Chondrocyte (in vitro differentiated cells): ENCODE results near the gene CUTA. TPM values are rescaled to one million over a fixed set of nuclear protein-coding genes. Genes with fewer than 3 reads are reported as not detected.

ENCODE experiments used
- DNase-seq: peaks from one replicate; pipeline ENCODE4 v3.0.0; 2021; ENCODE audit warnings: mixed read lengths, low spot score
- H3K27ac Mint-ChIP-seq: one replicate; pipeline ENCODE4 v1.8.0; 2021; ENCODE audit warnings: mild to moderate bottlenecking, moderate library complexity, mixed read lengths; ENCODE audit not compliant: unreplicated experiment
- H3K27me3 Mint-ChIP-seq: 2 replicates; pipeline ENCODE4 v1.8.0; 2021; ENCODE audit warnings: low read depth, mixed read lengths
- H3K36me3 Mint-ChIP-seq: 2 replicates; pipeline ENCODE4 v1.8.0; 2021; ENCODE audit warnings: low read depth, mixed read lengths
- H3K4me1 Mint-ChIP-seq: 2 replicates; pipeline ENCODE4 v1.8.0; 2021; ENCODE audit warnings: low read depth, mild to moderate bottlenecking, mixed read lengths
- H3K4me3 Mint-ChIP-seq: one replicate; pipeline ENCODE4 v1.8.0; 2021; ENCODE audit warnings: mild to moderate bottlenecking, moderate library complexity, mixed read lengths; ENCODE audit not compliant: unreplicated experiment
- H3K9me3 Mint-ChIP-seq: 2 replicates; pipeline ENCODE4 v1.8.0; 2021; ENCODE audit warnings: low read depth, mixed read lengths
- total RNA-seq: library from RNA; stranded (reverse); gene quantifications from 3 replicates; pipeline ENCODE4 v1.2.1, GENCODE V29; 2021
- TF ChIP-seq, protein P1 (sequence below): fragments of 200-600 bp; sonication (generic); IDR thresholded peaks from 2 replicates; pipeline ENCODE4 v1.5.0; 2021; ENCODE audit warnings: antibody characterized with exemption, mild to moderate bottlenecking, moderate library complexity

Gene CUTA
- total RNA-seq, 1 donor from 2014 or later = 218 TPM

DNA sequence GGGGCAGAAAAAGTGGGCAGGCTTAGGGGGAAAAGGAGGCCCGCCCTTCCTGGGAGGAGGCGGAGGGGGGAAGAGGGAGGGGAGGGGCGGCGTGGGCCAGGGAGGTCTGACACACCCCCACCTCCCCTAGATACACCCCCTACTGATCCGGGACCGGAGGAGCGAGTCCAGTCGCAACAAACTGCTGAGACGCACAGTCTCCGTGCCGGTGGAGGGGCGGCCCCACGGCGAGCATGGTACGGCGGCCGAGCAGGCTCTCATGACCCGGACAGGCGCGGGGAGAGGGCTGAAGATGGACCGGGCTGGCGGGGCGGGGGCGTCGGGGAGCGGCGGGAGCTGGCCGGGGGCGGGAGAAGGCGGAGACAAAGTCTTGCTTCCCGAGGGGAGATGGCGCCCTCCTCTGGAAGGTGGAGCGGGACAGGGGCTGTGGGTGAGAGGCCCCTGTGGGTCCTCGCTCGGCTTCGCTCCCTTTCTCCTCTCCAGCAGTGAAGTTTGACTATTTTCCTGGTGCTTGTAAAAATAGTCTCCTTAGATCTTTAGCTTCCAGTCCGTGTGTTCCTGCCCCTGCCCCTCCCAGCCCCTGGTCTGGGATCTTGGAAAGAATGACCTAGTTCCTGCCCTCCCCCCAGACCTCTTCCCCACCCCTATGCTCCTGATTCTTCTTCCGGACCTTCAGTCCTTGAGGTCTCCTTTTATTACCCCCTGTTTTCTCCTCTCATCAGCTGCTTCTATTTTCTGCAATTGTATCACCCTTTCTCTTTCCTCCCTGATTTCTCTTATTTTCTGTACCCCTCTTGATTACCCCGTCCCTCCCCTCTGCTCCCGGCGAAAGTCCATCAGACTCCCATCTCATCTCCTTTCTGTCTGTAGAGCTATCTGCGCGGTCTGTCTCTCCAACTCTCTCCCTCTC is 8.0 kb upstream of the CUTA start:
- no peak for DNase-seq
- H3K27me3 Mint-ChIP-seq = no peaks in the 10 kb centered on the region
- H3K4me1 Mint-ChIP-seq = peaks cover 68% of the 10 kb centered on the region
- TF ChIP-seq, protein P1, sequence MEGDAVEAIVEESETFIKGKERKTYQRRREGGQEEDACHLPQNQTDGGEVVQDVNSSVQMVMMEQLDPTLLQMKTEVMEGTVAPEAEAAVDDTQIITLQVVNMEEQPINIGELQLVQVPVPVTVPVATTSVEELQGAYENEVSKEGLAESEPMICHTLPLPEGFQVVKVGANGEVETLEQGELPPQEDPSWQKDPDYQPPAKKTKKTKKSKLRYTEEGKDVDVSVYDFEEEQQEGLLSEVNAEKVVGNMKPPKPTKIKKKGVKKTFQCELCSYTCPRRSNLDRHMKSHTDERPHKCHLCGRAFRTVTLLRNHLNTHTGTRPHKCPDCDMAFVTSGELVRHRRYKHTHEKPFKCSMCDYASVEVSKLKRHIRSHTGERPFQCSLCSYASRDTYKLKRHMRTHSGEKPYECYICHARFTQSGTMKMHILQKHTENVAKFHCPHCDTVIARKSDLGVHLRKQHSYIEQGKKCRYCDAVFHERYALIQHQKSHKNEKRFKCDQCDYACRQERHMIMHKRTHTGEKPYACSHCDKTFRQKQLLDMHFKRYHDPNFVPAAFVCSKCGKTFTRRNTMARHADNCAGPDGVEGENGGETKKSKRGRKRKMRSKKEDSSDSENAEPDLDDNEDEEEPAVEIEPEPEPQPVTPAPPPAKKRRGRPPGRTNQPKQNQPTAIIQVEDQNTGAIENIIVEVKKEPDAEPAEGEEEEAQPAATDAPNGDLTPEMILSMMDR = peak; percentile 86
- peaks cover 9% of the 10 kb centered on the region for H3K36me3 Mint-ChIP-seq
- no peaks in the 10 kb centered on the region for H3K9me3 Mint-ChIP-seq
- peak overlapping the region; percentile 90 for H3K4me3 Mint-ChIP-seq
- peak overlapping the region; percentile 97 for H3K27ac Mint-ChIP-seq

GRCh38 chr6:33424855-33425667 is 7.2 kb upstream of the CUTA start:
- H3K36me3 Mint-ChIP-seq = peaks cover 9% of the 10 kb centered on the region
- TF ChIP-seq, protein P1 = no peak
- peak overlapping the region; percentile 97 for H3K27ac Mint-ChIP-seq
- peak overlapping the region; percentile 90 for H3K4me3 Mint-ChIP-seq
- no peaks in the 10 kb centered on the region for H3K27me3 Mint-ChIP-seq
- H3K4me1 Mint-ChIP-seq = peaks cover 64% of the 10 kb centered on the region
- H3K9me3 Mint-ChIP-seq = no peaks in the 10 kb centered on the region
- DNase-seq = no peak

GRCh38 chr6:33423777-33424176 is 5.9 kb upstream of the CUTA start:
- peak overlapping the region; percentile 90 for H3K4me3 Mint-ChIP-seq
- H3K4me1 Mint-ChIP-seq = peaks cover 68% of the 10 kb centered on the region
- H3K27me3 Mint-ChIP-seq = no peaks in the 10 kb centered on the region
- TF ChIP-seq, protein P1 = no peak
- H3K27ac Mint-ChIP-seq = peak overlapping the region; percentile 78
- no peaks in the 10 kb centered on the region for H3K9me3 Mint-ChIP-seq
- H3K36me3 Mint-ChIP-seq = peaks cover 9% of the 10 kb centered on the region
- no peak for DNase-seq

GRCh38 chr6:33421344-33421643 is 3.4 kb upstream of the CUTA start:
- TF ChIP-seq, protein P1 = no peak
- DNase-seq = no peak
- peak overlapping the region; percentile 14 for H3K27ac Mint-ChIP-seq
- H3K9me3 Mint-ChIP-seq = no peaks in the 10 kb centered on the region
- H3K4me1 Mint-ChIP-seq = peaks cover 67% of the 10 kb centered on the region
- peaks cover 9% of the 10 kb centered on the region for H3K36me3 Mint-ChIP-seq
- H3K27me3 Mint-ChIP-seq = no peaks in the 10 kb centered on the region
- H3K4me3 Mint-ChIP-seq = peak overlapping the region; percentile 72
